Thyroid gland (tissue), 4 donors: ENCODE measurements around the gene BMP8B.
"Not testable (repeated sequence)": the region's sequence is repeated elsewhere in the genome, so short reads cannot be mapped to it uniquely, and the experiment has no call there.

Source experiments
- POLR2A ChIP-seq, 2 donors: fragments of 450-650 bp; IDR thresholded peaks; one replicate each; pipeline ENCODE4 v1.6.1; 2017; ENCODE audit warnings: antibody characterized with exemption in 2 of 2, mild to moderate bottlenecking in 2 of 2, moderate library complexity in 1 of 2
- TF ChIP-seq, protein P1 (sequence below), 6 experiments: fragments of 200-600 bp in 3 of 6; fragments of 450-650 bp in 3 of 6; sonication (generic) in 3 of 6; IDR thresholded peaks; one replicate each; pipeline ENCODE4 v1.5.1; 2016 to 2019; ENCODE audit warnings: antibody characterized with exemption in 6 of 6, mild to moderate bottlenecking in 2 of 6, inconsistent platforms in 1 of 6, moderate library complexity in 1 of 6

DNA sequence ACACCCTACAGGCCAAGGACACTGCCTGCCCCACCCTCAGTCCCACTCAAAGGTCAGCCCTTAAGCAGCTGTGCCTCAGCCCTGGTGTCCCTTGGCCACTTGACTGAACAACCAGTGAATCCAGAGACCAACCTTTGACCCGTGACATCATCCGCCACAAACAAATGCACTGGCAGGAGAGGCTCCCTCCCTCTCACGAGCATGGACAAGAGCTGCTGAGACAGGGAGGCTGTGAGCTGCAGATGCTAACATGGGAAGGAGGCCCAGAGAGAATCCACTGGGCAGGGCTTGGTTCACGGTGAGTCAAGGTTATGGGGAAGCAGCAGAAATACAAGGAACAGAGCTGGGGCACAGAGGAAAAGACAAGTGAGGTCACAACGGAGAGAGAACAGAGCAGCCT lies 22.2 kb downstream of the BMP8B start:
- TF ChIP-seq, protein P1, sequence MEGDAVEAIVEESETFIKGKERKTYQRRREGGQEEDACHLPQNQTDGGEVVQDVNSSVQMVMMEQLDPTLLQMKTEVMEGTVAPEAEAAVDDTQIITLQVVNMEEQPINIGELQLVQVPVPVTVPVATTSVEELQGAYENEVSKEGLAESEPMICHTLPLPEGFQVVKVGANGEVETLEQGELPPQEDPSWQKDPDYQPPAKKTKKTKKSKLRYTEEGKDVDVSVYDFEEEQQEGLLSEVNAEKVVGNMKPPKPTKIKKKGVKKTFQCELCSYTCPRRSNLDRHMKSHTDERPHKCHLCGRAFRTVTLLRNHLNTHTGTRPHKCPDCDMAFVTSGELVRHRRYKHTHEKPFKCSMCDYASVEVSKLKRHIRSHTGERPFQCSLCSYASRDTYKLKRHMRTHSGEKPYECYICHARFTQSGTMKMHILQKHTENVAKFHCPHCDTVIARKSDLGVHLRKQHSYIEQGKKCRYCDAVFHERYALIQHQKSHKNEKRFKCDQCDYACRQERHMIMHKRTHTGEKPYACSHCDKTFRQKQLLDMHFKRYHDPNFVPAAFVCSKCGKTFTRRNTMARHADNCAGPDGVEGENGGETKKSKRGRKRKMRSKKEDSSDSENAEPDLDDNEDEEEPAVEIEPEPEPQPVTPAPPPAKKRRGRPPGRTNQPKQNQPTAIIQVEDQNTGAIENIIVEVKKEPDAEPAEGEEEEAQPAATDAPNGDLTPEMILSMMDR (IDR thresholded peaks at IDR 0.05) = not testable (repeated sequence)
- TF ChIP-seq POLR2A (IDR thresholded peaks at IDR 0.05) = not testable (repeated sequence)
